Activated CD4-positive, alpha-beta T cell treated with anti-CD3 and anti-CD28 coated beads, Interleukin-2, amount 50 U/mL, for 24 hours (primary cell): ENCODE results near the gene NR3C1.

ENCODE experiments used
- DNase-seq, 2 donors: peaks; one replicate each; pipeline ENCODE4 v3.0.0-alpha.2; 2020; ENCODE audit warnings: low read depth in 1 of 2, low spot score in 1 of 2

NR3C1 gene

GRCh38 chr5:143370440-143370839 lies 33.0 kb downstream of the NR3C1 start:
- no peak for DNase-seq

- no peak for DNase-seq
These were observed 39.4 kb downstream of the NR3C1 start for GRCh38 chr5:143364061-143364460.

GRCh38 chr5:143362664-143363227 lies 40.7 kb downstream of the NR3C1 start:
- DNase-seq, result no peak

- DNase-seq, result no peak
These were observed 42.0 kb downstream of the NR3C1 start for GRCh38 chr5:143361438-143361837.

- no peak for DNase-seq
These were observed 42.7 kb downstream of the NR3C1 start for GRCh38 chr5:143360755-143361154.

GRCh38 chr5:143359869-143360268 lies 43.6 kb downstream of the NR3C1 start:
- DNase-seq, result no peak

- no peak for DNase-seq
These were observed 46.5 kb downstream of the NR3C1 start for GRCh38 chr5:143356855-143357583.

DNA sequence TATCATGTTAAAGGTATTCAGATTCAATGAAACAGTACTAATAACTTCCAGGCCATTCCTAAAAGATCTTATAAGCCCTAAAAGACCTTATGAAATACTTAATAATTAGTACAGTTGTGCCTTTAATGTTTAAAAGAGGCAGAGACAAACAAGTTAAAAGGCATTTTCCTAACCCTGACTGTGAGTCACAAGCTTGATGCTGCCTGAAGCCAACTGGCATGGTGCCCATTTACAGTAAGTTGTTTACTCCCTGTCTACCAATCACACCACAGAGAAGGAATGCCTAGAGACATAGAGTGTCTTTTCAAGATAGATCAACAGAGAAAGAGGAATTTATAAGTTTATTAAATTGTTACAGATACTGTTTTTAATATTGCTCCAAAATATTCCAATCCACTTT lies 47.8 kb downstream of the NR3C1 start:
- peak in 1 of 2 donors; percentile 30 for DNase-seq

DNA sequence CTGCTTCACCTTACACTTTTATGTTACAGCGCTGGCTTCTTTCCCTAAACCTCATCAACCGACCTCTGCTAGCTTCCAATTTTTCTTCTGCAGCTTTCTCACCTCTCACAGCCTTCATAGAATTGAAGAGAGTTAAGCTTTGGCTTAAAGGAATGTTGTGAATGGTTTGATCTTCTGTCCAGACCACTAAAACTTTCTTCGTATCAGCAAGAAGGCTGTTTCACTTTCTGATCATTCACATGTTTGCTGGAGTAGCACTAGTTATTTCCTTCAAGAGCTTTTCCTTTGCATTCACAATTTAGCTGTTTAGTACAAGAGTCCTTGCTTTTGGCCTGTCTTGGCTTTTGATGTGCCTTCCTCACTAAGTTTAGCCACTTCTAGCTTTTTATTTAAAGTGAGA lies 49.5 kb downstream of the NR3C1 start:
- DNase-seq, result no peak

DNA sequence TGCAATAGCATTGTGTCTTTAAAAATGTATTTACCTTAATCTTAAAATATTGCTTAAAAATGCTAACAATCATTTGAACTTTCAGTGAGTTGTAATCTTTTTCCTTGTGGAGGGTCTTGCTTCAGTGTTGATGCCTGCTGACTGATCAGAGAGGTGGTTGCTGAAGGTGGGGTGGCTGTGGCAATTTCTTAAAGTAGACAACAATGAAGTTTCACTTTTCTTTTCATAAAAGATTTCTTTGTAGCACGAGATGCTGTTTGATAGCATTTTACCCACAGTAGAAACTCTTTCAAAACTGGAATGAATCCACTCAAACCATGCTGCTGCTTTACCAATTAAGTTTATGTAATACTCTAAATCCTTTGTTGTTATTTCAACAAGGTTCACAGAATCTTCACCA lies 50.8 kb downstream of the NR3C1 start:
- DNase-seq, result no peak

GRCh38 chr5:143350751-143351602 lies 52.5 kb downstream of the NR3C1 start:
- DNase-seq, result no peak

- DNase-seq, result no peak
These were observed 53.1 kb downstream of the NR3C1 start for GRCh38 chr5:143350341-143350740.

- no peak for DNase-seq
These were observed 54.3 kb downstream of the NR3C1 start for GRCh38 chr5:143349177-143349576.

DNA sequence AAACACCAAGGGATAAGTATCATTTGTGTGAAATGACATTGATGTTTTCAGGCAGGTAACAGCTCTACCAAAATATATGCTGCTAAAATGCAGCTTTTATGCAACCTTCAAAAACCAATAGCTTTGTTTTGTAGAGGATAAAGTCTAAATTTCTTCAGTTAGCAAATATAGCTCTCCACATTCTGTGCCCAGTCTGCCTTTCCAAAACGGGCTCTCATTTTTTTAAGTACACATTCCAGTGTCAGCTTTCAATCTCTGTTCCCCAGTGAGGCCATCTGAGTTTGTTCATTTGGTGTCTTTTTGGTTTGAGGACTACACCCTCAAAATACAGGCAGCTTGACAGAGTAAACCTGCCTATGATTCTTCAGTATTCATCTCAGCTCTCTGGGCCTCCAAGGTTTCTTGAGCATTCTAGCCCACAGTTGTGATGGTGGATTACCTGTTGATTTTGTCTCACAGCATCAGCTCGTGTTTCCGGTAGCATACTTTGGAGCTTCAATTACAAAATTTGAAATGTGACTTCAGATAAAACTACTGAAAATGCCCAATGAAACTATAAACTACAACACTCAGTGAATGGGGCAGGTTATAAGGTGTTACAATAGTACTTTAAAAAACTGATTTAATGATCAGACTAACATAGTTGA lies 55.7 kb downstream of the NR3C1 start:
- no peak for DNase-seq

DNA sequence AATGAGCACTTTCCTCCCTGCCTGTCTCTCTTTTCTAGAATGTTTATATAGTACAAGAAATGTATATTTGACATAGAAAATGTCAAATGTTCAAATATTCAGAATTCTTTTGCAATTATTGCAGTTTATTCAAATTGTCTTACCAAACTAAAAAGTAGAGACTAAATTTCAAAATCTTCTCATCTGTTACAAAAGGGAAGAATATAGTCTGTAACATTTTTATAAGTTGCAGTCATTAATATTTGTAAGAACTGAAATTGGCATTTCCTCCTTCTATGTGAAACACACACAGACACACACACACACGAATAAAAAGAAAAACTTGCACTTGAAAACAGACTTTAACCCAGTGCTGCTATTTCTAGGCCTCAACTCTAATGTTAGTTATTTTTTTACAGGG lies 56.4 kb downstream of the NR3C1 start:
- DNase-seq, result no peak

DNA sequence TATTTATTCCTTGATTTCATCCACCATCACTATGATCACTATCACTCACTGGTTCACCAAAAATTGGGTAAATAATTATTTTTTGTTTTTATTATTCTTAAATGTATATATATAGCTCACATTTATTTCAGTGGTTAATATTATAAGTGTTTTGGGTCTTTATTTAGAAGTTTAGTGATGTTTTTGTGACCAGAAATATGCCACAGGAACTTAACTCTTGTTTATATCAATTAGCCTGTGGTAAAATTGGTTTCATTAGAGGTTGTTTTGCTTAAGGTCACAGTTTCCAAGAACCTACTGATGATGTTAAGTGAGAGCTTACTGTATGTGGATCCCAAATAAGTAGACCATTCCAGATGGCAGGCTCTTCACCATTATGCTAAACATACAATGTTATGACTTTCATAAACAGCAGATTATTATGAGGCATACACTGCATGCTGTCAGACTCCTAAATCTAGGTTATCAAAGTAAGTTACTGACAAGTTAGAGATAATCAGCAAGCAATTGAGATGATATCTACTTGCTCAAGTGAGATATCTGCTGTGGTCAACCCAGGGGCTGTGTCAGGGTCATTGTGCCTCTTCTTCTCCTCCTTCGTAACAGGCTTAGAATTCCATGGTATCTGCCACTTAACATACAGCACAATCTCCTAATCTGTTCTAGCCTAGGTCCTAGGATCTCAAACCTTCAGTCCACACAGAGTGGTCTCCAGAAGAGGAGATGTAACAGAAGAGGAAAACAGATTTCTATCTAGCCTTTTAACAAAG lies 57.6 kb downstream of the NR3C1 start:
- no peak for DNase-seq

GRCh38 chr5:143343042-143343441 lies 60.4 kb downstream of the NR3C1 start:
- no peak for DNase-seq

DNA sequence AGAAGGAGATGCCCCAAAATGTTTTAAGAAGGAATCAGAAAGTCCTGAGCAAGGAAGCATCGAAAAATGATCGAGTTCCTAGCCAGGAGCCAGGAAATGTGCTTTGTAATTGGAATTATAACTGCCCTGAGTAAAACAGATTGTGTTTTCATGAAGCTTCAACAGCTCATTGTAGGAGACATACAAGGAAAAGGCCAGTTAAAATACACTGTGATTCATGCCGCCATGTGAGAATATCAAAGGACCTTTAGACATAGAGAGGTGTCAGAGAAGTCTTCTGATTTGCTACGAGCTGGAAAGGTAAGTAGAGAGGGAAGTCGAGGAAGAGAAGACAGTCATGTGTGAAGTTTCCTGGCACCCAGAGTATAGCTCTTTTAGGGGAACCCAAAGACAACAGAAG lies 60.9 kb downstream of the NR3C1 start:
- DNase-seq, result no peak

DNA sequence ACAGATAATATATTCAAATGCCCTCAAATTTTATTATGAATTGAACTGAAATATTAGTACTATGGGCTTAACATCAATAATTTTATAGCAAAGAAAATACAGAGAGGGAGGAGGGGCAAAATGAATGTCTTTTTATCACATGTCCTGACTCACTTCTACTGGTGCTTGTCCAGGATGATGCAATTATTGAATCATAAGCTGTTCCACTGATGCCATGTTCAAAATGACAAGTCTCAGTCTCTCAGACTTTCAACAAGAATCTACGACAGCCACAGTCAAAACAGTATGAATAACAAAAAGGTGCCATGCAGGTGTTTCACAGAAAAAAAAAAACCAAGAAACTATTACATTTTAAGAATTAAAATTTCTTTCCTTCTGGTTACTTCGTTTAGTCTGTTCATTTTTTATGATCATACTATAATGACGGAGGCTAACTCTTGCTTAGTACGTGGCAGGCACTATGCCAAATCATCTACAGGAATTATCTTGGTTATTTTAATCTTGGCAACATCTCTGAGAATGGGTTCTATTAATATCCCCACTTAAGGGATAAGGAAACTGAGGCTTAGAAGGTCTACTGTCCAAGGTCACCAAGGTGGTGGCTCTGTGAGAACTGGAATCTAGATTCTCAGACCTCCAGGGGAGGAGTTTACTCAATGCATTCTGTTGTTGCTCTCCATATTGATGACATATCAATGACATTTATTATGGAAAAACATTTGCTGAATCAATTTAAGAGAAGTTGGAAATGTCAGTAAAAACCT lies 61.5 kb downstream of the NR3C1 start:
- peak in 1 of 2 donors; percentile 36 for DNase-seq
